Nucleus accumbens (tissue), 56 donors: ENCODE measurements around the gene MTO1.
"Not testable (repeated sequence)": the region's sequence is repeated elsewhere in the genome, so short reads cannot be mapped to it uniquely, and the experiment has no call there.

Experiments used
- DNase-seq, 56 donors: peaks; one replicate each; lab custom pipeline; 2025; lab: John Stamatoyannopoulos, UW

MTO1 gene

DNA sequence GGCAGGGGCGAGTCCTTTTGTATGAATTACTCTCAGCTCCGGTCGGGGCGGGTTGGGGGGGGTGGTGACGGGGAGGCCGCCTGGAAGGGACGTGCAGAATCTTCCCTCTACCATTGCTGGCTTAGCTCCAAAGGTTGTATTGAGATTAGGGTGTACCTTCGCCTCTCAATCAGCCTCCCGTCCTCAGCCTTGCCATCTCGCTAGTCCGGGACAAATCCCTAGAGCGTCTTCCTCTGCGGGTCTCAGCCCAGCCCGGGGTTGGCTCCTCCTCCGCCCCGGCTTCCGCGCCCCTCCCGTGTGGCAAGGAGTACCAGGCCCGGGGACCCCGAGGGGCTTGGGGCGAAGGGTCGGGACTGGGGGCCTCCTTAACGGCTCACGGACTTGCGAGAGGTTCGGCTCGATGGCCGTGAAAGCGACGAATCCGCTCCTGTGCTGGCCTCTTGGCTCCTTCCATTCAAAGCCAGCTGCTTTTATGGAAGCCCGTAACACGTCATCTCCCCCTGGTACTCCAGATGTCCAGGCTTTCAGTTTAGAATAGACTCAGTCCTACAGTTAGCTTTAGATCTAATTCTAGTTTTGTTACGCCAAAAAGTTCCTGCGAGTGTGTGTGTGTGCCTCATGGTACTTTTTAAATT, 59.9 kb downstream of the MTO1 start:
- DNase-seq: peak in 21 of 56 donors; percentile 53 to 98 (median 87)

DNA sequence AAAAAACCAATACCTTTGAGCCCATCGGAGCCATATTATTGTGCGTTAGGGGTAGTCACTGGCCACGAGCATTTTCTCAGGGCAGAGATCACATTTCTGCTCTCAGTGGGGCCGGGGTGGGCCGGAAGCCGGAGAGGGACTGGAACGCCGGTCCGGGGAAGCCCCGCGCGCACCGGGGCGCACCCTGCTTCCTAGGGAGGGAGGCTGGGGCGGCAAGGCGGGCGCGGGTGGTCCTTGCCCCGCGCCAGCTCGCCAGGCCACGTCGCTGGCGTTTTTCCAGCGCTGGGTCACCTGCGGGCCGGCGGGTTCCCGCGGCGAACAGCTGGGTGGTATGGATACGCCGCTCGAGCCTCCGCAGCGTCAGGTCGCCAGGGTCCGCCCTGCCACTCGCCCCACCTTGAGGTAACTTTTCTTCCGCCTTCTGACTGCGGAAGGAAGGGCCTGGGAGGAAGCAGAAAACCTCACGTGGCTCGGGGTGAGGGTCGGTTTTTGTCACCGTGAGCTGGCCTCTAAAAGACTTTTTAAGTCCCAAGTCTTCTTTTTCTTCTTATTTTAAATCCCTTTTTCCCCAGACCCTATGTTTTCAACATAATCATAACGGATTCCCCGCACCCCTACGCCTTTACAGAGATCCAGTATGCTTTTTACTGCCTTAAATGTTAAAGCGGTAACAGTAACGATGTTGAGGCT, 62.0 kb downstream of the MTO1 start:
- peak in 30 of 56 donors; percentile 3 to 54 (median 16) for DNase-seq

DNA sequence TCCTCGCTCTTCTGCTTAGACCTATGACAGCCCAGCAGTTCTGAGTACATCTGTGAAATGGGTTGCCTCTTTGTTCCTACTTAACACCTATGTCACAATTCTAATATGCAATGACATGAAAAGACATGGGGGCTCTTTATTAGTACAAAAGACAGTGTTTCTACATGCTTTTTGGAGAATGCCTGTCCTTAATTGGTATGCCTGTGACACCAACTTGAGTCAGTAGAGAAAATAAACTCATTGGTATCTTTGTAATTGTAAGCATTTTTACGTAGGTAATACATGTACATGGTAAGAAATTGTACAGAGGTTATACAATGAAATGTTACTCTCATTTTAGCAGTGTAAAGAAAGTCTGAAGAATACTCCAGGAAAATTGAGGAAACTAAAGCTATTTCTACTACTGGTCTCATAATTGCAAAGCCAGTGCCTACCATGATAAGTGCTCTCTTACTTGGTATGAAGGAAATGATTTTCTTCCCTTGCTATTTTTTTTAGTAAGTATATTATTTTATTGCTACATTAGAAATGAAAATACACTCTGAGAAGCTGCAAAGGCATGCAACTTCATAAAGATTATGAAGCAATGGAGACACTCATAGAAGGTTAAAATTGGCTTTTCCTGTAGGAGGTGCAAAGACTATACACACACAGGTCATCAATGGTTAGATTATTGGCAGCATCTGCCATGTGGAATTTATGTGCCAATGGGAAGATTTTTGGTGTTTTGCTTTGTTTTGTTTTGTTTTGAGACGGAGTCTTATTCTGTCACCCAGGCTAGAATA, 64.2 kb downstream of the MTO1 start:
- no peak for DNase-seq

DNA sequence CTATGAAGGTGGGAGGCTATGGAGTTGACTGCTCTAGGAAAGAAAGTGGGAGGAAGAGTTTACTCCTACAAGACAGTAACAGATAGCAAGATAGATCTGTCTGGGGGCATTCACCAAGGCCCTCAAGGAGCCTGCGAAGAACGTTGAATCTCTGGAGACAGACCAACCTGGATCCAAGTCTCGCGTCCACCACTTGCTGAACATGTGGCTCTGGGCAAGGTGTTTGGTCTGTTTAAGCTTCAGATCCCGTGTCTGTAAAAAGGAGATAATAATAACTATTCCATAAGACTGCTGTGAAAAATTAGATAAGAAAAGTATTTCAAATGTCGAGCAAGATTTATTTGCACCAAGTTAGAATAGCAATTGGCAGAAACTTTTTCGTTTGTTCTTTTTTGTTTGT, 67.4 kb downstream of the MTO1 start:
- DNase-seq: no peak

DNA sequence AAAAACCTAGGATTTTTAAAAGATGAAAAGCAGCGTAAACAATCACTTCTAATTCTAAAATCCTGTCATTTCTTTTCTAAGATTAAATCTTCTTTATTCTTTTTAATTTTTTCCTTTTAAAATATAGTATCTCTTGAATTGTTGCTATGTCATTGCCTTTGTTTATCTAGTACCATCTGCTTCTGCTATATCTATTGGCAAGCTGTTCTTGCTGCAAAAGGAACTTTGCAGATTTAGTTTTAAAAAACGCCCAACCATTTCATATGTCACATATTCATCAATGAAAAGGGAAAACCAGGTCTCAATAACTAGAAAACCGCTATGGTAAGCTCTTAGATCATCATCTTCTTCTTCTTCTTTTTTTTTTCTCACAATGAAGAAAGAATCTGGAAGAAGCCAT, 70.8 kb downstream of the MTO1 start:
- no peak for DNase-seq

DNA sequence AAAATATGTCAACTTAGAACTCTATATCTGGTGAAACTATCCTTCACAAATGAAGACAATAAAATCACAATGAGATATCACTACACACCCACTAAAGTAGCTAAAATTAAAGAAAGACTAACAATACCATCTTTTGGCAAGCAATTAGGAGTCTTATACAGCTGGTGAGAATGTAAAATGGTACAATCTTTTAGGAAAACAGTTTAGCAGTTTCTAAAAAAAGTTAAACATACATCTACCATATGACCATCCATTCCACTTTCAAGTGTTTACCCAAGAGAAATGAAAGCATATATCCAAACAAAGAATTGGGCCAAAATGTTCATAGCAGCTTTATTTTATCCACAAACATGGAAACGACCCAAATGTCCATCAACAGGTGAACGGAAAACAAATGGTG, 73.1 kb downstream of the MTO1 start:
- no peak for DNase-seq

DNA sequence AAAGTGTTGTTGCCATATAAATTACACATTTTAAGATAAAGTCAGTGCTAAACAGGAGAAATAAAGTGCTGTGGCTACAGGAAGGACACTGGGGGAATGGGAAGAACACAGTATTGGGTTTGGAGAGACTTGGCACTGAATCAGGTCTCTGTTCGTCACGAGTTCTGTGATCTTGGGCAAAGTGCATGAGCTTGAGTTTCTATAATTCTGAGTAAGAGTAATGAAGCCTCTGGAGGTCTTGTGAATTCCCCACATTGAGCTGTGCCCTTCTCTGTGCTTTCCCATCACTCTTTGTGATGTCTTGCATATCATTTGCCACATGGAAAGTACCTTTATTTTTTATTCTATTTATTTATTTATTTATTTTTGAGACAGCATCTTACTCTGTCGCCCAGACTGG, 76.1 kb downstream of the MTO1 start:
- DNase-seq: no peak

DNA sequence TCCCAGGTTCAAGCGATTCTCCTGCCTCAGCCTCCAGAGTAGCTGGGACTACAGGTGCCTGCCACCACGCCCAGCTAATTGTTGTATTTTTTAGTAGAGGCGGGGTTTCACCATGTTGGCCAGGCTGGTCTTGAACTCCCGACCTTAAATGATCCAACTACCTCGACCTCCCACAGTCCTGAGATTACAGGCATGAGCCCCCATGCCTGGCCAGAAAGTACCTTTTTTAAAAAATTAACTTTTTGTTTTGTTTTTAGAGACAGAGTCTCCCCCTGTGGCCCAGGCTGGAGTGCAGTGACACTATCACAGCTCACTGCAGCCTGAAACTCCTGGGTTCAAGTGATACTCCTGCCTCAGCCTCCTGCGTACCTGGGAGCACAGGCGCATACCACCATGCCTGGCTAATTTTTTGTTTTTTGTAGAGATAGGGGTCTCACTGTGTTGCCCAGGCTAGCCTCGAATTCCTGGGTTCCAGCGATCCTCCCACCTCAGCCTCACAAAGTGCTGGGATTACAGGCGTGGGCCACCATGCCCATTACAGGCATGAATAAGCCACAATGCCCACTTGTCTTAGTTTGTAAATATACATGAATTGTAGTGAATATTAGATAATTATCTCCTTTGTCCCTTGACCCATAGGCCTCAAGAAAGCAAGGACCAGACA, 76.7 kb downstream of the MTO1 start:
- no peak for DNase-seq

DNA sequence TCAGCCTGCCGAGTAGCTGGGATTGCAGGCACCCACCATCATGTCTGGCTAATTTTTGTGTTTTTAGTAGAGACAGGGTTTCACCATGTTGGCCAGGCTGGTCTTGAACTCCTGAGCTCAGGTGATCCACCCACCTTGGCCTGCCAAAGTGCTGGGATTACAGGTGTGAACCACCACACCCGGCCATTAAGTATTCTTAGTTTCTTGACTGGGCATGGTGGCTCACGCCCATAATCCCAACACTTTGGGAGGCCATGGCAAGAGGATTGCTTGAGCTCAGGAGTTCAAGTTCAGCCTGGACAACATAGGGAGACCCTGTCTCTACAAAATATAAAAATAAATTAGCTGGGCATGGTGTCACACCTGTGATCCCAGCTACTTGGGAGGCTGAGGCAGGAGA, 80.9 kb downstream of the MTO1 start:
- DNase-seq: not testable (repeated sequence)

DNA sequence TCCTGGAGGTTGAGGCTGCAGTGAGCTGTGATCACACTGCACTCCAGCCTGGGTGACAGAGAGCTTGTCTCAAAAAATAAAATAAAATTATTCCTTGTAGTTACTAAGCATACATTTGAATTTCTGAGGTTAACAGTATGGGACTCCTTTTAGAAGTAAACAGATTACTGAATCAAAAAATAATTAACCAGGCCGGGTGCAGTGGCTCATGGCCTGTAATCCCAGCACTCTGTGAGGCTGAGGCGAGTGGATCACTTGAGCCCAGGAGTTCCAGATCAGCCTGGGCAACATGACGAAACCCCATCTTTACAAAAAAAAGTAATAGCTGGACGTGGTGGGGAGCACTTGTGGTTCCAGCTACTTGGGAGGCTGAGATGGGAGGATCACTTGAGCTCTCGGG, 81.4 kb downstream of the MTO1 start:
- no peak for DNase-seq

DNA sequence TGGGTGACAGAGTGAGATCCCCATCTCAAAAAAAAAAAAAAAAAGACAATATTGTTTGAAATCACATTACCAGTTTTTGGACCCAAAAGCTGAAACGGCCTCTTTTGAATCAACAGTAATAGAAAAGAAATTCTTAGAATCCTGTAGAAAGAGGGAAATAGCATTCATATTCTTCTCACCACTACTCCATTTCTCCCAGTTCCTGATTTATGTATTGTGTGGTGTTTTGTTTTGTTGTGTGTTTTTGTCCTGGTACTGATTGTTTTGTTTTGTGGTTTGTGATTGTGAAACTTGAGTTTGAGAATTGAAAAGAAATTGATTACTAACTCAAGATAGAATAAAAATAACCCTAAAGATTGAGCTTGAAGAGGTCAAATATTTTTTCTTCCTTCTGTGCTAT, 85.5 kb downstream of the MTO1 start:
- DNase-seq: no peak

DNA sequence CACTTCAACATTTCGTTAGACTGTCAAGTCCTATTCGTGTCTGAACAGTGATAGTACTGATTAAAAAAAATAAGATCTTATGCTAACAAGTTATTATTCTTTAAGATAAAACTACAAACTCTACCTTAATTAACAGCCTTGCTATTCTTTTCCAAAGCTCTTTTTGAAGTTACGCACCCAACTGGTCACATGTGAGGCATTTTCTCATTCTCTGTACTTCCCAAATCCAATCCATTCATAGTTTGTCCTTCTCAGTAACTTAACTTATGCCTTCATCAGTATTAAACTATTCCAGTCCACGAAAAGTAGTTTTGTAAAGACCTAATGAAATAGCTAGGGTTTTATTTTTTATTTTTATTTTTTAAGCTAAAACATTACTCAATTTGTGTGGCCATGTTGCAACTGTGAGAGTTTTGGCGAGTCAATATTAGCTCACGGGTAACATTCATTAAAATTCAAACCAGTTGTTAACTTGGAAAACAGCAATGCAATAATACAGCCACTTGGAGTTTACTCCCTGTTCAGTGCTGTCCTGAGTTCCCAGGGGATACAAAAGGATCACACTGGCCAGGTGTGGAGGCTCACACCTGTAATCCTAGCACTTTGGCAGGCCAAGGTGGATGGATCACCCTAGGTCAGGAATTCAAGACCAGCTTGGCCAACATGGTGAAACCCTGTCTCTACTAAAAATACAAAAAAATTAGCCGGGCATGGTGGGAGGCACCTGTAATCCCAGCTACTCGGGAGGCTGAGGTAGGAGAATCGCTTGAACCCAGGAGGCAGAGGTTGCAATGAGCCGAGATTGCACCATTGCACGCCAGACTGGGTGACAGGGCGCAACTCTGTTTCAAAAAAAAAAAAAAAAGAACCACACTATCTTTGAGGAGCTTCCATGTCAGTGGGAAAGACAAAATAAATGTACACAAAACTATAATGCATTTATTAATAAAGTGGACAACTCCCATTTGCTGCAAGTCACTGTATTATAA, 87.2 kb downstream of the MTO1 start:
- no peak for DNase-seq

DNA sequence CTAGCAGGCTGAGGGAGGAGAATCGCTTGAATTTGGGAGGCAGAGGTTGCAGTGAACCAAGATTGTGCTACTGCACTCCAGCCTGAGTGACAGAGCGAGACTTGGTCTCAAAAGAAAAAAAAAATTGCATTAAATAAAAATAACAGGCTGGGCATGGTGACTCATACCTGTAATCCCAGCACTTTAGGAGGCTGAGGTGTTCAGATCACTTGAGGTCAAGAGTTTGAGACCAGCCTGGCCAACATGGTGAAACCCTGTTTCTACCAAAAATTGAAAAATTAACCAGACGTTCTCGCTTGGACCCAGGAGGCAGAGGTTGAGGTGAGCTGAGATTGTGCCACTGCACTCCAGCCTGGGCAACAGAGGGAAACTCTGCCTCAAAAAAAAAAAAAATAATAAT, 89.6 kb downstream of the MTO1 start:
- not testable (repeated sequence) for DNase-seq

DNA sequence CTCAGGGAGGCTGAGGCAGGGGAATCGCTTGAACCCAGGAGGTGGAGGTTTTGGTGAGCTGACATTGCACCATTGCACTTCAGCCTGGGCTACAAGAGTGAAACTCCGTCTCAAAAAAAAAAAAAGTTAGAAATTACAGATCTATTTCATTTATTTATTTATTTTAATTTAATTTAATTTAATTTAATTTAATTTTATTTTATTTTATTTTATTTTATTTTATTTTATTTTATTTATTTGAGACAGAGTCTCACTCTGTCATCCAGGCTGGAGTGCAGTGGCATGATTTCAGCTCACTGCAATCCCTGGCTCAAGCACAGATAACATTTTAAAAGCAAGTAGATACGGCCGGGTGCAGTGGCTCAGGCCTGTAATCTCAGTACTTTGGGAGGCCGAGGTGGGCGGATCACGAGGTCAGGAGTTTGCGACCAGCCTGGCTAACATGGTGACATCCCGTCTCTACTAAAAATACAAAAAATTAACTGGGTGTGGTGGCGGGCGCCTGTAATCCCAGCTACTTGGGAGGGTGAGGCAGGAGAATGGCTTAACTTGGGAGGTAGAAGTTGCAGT, 93.9 kb downstream of the MTO1 start:
- DNase-seq: not testable (repeated sequence)

DNA sequence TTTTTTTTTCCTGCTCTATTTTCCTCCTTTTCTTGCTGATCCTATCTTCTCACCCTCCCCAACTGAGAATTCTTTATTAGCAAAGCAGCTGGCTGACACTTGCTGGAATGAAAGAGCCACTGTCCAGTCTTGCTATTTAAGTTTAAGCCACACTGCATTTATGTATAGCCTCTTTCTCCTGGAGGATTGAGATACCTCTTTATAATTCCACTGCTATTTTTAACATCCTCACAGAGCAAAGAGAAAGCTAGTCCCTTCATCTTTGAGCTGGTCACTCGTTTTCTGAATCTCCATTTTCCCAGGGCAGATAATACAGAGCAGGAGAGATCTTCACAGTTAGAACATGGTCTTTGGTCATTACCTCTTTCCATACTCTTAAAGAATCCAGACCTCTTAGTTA, 95.3 kb downstream of the MTO1 start:
- DNase-seq: peak in 1 of 56 donors; percentile 9
